NCI-H226 (cell line): ENCODE measurements around the gene MIXL1.
"Not testable (repeated sequence)": the region's sequence is repeated elsewhere in the genome, so short reads cannot be mapped to it uniquely, and the experiment has no call there.

ENCODE experiments used
- DNase-seq: peaks from one replicate; pipeline ENCODE4 v3.0.0-alpha.2; 2015

Gene MIXL1

DNA sequence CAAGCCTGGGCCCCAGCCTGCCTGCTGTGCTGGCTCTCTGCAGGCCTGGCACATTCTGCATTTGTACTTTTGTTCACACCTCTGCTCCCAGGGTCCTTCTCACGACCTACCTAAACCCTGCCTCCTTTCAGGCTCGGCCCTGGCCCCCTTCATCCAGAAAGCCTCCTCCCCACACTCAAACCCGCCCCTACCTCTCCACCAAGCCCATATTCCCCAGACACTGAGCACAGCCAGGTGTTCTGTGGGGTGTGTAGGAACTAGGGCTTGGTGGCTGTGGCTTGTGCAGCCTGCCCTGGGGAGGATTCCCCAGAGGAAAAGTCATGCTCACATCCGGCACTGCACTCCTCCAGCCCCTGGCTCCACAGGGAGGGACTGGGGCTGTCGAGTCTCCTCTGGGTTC lies 8.2 kb upstream of the MIXL1 start:
- DNase-seq, result no peak

- DNase-seq, result no peak
Observed at GRCh38 chr1:226216056-226216455, 7.4 kb upstream of the MIXL1 start.

- DNase-seq, result no peak
Observed at GRCh38 chr1:226217273-226217672, 6.2 kb upstream of the MIXL1 start.

- DNase-seq, result no peak
Observed at GRCh38 chr1:226220473-226221189, 2.8 kb upstream of the MIXL1 start.

- no peak for DNase-seq
Observed at GRCh38 chr1:226222686-226223085, 778 bp upstream of the MIXL1 start.

DNA sequence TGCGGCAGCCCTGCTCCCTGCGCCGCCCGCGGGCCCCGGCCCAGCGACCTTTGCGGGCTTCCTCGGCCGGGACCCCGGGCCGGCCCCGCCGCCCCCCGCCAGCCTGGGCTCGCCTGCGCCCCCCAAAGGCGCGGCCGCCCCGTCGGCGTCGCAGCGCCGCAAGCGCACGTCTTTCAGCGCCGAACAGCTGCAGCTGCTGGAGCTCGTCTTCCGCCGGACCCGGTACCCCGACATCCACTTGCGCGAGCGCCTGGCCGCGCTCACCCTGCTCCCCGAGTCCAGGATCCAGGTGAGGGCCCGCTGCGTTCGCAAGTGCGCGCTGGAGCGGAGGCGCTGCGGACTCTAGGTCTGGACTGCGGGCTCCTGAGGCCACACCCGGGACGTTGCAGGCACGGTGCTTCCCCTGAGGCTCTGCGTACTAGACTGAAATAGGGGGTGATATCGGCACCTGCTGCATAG lies 351 bp downstream of the MIXL1 start:
- no peak for DNase-seq

GRCh38 chr1:226226601-226227000 lies 3.1 kb downstream of the MIXL1 start:
- DNase-seq, result no peak

- DNase-seq, result no peak
Observed at GRCh38 chr1:226233293-226233692, 9.8 kb downstream of the MIXL1 start.

GRCh38 chr1:226233806-226234205 lies 10.3 kb downstream of the MIXL1 start:
- no peak for DNase-seq

- no peak for DNase-seq
Observed at GRCh38 chr1:226236826-226237225, 13.4 kb downstream of the MIXL1 start.

GRCh38 chr1:226239421-226239820 lies 16.0 kb downstream of the MIXL1 start:
- DNase-seq, result no peak

- DNase-seq, result no peak
Observed at GRCh38 chr1:226248091-226248490, 24.6 kb downstream of the MIXL1 start.

DNA sequence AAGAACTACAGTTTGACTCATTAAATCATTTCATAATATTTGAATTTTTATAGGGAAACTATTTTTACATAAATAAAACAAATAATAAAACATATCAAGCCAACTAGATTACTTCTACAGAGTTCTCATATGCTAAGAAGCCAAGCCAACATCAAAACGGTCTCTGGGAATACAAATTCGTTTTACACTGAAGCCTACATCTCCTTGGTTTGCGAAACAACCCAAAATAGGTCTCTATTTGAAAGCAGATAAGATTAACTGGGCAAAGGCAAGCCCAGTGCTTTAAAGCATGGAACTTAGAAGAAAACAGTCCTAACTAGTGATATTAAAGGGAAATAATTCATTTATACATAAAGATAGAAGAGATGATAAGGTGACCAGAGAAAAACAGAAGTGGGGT lies 25.3 kb downstream of the MIXL1 start:
- DNase-seq, result no peak

DNA sequence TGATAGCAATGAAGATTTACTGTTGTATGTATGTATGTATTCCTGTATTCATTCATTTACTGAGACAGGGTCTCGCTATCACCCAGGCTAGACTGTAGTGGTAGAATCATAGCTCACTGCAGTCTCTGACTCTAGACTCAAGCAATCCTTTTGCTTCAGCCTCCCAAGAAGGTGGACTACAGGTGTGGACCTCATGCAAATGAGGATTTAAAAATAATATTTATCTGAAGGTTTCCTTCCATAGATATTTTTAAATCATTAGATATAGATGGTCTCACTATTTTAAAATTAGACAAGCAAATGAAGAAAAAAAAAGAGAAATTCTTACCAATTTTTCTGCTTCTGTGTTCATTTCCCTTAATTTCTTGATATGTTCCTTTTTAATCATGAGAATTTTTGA lies 27.0 kb downstream of the MIXL1 start:
- no peak for DNase-seq

DNA sequence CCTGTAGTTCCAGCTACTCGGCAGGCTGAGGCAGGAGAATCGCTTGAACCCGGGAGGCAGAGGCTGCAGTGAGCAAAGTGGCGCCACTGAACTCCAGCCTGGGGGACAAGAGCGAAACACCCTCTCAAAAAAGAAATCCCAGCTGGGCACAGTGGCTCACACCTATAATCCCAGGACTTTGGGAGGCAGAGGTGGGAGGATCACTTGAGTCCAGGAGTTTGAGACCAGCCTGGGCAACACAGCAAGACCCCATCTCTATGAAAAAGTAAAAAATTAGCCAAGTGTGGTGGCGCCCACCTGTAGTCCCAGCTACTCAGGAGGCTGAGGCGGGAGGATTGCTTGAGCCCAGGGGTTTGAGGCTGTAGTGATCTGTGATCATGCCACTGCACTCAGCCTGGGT lies 29.4 kb downstream of the MIXL1 start:
- not testable (repeated sequence) for DNase-seq

DNA sequence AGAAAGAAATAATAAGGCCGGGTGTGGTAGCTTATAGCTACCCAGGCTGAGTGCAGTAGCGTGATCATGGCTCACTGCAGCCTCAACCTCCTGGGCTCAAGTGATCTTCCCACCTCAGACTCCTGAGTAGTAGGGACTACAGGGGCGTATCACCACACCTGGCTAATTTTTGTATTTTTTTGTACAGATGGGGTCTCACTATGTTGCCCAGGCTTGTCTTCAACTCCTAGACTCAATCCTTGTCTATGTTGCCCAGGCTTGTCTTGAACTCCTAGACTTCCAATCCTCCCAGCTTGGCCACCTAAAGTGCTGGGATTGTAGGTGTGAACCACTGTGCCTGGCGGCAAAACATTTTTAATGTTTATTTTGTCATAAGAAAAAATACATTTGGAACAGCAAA lies 30.5 kb downstream of the MIXL1 start:
- DNase-seq, result no peak

DNA sequence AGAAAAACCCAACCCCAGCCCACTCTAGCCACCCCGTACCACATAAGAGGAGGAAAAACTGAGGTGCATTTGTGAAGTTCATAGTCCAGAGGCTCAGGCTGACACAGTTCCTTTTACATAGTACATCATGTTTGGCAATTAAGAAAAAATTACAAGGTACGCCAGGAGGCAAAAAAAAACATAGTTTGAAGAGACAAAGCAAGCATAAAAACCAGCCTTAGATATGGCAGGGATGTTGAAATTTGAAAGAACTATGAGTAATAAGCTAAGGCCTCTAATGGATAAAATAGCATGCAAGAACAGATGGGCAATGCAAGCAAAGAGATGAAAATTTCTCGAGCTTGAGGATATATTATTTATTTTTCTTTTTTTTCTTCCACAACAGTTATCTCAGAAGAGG lies 31.9 kb downstream of the MIXL1 start:
- DNase-seq, result no peak

- DNase-seq, result no peak
Observed at GRCh38 chr1:226261818-226262217, 38.4 kb downstream of the MIXL1 start.

- DNase-seq, result no peak
Observed at GRCh38 chr1:226268421-226269124, 45.1 kb downstream of the MIXL1 start.

- not testable (repeated sequence) for DNase-seq
Observed at GRCh38 chr1:226272233-226272902, 48.9 kb downstream of the MIXL1 start.

GRCh38 chr1:226274138-226274537 lies 50.7 kb downstream of the MIXL1 start:
- no peak for DNase-seq

- DNase-seq, result no peak
Observed at GRCh38 chr1:226276077-226276682, 52.7 kb downstream of the MIXL1 start.
